ENCODE measurements around the gene ZNF808.
A peak's percentile ranks its signal among the peaks of the same experiment; 100 is the strongest.
"Not testable (repeated sequence)": the region's sequence is repeated elsewhere in the genome, so short reads cannot be mapped to it uniquely, and the experiment has no call there.

The ZNF808 gene

DNA sequence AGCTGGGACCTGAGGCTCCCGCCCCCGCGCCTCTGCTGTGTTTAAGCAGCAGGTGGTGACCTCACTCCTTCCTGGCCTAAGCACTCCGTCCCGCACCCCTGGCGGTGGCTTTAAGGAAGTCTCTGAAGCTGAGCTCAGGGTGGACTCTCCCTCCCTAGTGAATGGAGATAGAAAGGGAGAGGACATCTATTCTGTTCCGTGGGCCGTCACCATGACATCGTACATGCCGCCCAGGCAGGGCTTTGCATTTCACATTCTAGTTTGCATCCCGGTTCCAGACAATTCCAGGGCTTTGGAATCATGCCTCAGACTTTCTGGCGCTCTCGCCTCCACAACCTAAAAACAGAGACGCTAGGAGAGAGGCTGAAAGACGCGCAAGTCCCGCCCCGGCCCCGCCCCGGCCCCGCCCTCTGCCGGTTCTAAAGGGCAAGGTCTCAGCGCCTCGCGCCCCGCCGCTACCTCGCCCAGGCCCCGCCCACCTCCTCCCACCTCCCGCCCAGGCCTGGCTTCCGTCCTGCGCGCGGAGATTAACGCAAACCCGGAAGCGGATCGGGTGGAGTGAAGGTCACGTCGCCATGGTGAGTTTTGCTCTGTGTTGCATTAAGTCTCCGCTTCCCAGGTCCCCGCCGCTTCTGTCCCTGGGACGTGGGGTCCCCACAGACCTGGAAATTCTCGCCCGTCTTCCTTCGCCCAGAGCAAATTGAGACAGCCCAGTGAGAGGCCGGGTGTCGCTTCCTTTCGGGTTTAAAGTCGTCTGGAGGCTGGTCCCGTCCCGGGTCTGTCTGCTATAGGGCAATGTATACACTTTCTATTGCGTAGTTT lies at the start of gene ZNF808:
Gene ZNF808 (plus strand): TSS at position 535 of the 822 bp plus-strand sequence. CDS start 15,617 bp downstream, outside the sequence.
- DNase-seq: peak; percentile 90

GRCh38 chr19:52484111-52484743 lies 43.2 kb upstream of the ZNF808 start:
- not testable (repeated sequence) for DNase-seq

DNA sequence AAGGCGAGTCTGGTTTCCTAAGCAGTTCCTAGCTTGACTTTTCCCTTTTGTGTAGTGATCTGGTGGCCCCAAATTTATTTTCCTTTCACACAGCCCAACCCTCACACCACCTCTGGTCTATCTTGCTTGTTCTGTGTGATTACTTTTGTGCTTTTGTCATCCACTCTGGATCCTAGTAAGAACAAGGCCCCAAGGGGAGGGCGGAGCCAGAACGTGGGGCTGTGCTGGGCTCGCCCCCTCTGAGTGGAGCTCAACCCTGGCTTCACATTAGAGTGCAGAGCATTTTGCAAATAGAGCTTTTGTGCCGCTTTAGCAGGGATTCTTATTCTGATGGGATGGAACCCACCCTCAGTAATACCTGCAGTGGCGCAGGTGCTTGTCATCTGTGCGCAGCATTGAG lies 42.4 kb upstream of the ZNF808 start:
- DNase-seq: not testable (repeated sequence)

GRCh38 chr19:52485561-52486240 lies 41.8 kb upstream of the ZNF808 start:
- DNase-seq: not testable (repeated sequence)

GRCh38 chr19:52492201-52492993 lies 35.1 kb upstream of the ZNF808 start:
- DNase-seq: peak; percentile 1

GRCh38 chr19:52492994-52493470 lies 34.4 kb upstream of the ZNF808 start:
- DNase-seq: no peak

- DNase-seq: no peak
These were observed 33.0 kb upstream of the ZNF808 start for GRCh38 chr19:52494518-52494917.

DNA sequence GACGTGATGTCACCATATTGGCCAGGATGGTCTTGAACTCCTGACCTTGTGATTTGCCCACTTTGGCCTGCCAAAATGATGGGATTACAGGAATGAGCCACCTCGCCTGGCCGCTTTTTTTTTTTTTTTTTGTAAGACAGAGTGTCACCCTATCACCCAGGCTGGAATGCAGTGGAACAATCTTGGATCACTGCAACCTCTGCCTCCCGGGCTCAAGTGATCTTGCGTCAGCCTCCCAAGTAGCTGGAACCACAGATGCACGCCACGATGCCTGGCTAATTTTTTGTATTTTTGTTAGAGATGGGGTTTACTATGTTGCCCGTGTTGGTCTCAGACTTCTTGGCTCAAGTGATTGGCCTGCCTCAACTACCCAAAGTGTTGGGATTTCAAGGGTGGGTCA lies 28.9 kb upstream of the ZNF808 start:
- no peak for DNase-seq

- DNase-seq: not testable (repeated sequence)
These were observed 27.0 kb upstream of the ZNF808 start for GRCh38 chr19:52500474-52500873.

DNA sequence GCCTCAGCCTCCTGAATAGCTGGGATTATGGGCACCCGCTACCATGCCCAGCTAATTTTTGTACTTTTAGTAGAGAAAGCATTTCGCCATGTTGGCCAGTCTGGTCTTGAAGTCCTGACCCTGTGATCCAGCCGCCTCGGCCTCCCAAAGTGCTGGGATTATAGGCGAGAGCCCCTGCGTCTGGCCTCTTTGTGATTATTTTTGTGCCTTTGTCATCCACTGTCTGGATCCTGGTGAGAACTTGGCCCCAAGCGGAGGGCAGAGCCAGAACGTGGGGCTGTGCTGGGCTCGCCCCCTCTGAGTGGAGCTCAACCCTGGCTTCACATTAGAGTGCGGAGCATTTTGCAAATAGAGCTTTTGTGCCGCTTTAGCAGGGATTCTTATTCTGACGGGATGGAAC lies 26.5 kb upstream of the ZNF808 start:
- not testable (repeated sequence) for DNase-seq

- DNase-seq: no peak
These were observed 20.2 kb upstream of the ZNF808 start for GRCh38 chr19:52507266-52507665.

- DNase-seq: no peak
These were observed 11.3 kb upstream of the ZNF808 start for GRCh38 chr19:52516191-52516590.

DNA sequence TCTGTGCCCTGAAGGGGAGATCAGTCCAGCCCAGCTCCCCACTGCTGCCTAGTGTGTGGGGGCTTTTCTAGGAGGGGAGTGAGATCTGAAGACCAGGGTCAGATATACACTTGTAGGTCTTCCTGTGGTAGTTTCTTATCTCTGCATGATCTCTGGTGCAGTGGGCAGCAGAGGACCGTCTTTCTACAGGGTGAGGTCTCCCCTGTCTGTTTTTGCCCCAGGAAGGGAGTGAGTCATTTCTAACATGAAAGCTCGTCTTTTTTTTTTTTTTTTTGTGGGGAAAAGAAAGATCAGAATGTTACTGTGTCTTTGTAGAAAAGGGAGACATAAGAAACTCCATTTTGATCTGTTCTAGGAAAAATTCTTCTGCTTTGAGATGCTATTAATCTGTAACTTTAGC lies 8.8 kb upstream of the ZNF808 start:
- no peak for DNase-seq

GRCh38 chr19:52519175-52519574 lies 8.3 kb upstream of the ZNF808 start:
- not testable (repeated sequence) for DNase-seq

DNA sequence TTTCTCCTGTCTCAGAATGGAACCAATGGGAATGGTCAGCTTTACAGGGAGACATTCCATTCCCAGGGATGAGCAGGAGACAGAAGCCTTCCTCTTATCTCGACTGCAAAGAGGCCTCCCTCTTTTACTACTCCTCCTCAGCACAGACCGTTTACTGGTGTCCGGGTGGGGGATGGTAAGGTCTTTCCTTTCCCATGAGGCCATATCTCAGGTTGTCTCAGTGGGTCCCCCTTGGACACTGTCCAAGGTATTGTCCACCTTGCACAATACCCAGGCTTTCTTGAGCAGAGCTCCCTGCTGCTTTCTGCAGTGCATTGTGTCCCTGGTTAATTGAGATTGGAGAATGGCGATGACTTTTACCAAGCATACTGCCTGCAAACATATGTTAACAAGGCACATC lies 7.5 kb upstream of the ZNF808 start:
- DNase-seq: no peak

DNA sequence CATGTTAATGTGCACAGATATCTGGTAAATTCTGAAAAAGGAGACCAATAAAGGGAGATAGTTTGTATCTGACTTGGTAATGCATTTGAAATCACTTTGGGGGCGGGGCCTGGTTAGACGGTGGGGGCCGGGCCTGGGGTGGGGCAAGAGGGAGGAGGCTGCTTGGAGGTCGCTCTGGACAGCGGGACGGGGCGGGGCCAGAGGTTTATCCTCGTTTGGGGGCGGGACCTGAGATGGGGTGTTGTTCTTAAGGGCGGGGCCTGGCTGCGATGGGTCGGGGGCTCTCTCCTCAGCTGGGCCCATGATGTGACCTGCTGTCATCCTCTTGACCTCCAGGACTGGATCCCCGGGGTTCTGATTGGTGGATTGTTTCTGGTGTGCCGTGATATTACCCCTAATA lies 4.9 kb upstream of the ZNF808 start:
- DNase-seq: no peak

DNA sequence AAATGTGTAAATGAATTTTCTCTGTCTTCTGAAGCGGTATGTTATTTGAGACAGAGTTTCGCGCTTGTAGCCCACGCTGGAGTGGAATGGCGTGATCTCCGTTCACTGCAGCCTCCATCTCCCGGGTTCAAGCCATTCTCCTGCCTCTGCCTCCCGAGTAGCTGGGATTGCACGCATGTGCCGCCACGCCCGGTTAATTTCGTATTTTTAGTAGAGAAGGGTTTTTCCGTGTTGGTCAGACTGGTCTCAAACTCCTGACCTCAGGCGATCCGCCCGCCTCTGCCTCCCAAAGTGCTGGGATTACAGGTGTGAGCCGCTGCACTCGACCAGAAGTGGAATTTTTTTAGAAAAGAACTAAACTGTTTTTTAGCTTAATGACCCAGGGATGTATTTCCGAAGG lies 3.4 kb upstream of the ZNF808 start:
- DNase-seq: no peak

DNA sequence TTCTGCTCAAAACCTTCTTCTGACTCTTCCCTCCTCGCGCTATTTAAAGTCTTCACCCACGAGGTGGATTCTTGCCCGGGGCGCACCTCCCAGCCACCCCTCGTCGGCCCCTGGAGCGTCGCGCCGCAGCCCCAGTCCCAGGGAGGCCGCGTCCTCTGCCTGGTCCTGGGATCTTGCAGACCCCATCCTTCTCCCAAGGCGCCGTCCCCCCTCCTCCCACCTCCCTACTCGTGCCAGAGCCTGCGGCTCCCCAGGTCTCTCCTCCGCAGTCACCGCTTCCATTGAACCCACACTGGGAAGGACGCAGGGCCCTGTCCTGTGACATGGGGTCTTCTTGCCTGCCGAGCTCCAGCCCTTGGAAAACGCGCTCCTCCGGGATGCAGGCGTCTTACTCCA lies 486 bp downstream of the ZNF808 start:
- peak; percentile 1 for DNase-seq

DNA sequence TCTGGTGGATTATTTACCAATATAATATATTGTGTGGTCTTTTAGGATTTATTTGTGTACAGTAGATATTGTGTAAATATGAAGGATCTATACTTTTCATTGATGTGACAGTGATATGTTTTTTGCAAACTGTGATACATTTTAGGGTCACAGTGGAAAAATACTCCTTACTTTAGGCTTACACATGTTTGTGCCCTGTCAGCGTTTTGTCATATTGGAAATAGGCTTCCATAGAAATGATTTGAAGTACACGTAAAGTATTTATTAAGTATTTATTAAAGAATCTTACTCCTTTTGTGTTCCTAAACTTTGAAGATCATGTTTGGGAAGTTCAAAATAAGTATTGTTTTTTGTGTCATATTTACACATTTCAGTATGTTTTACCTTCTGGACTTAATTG lies 5.0 kb downstream of the ZNF808 start:
- DNase-seq: no peak

DNA sequence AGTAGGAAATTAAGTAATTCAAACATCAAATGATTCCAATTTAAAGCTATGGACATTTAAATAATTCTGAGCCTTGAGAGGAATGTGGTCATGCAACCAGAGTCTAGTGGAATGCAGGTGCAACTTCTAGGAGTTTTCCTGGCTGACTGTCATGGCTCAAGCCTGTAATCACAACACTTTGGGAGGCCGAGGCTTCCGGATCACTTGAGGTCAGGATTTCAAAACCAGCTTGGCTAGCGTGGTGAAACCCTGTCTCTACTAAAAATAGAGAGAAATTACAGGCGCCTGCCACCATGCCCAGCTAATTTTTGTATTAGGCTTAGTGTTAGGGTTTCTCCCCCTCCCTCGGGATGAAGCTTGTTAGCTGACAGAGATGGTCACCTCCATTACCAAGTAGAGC lies 6.4 kb downstream of the ZNF808 start:
- DNase-seq: no peak

DNA sequence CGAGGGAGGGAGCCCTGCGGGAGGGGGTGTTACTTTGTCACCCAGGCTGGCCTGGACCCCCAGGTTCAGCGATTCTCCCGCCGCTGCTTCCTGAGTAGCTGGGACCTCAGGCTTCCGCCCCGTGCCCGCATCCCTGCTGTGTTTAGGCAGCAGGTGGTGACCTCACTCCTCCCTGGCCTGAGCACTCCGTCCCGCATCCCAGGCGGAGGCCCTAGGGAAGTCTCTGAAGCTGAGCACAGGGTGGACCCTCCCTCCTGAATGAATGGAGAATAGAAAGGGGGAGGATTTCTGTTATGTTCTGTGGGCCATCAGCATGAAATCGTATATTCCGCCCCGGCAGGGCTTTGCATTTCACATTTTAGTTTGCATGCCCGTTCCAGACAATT lies 7.9 kb downstream of the ZNF808 start:
- not testable (repeated sequence) for DNase-seq

GRCh38 chr19:52535771-52536447 lies 8.4 kb downstream of the ZNF808 start:
- DNase-seq: peak; percentile 82

Measured in fibroblast of skin of right biceps (primary cell).